Measurements from ENCODE around the gene EXPH5.

The EXPH5 gene

GRCh38 chr11:108636222-108636621 lies 42.7 kb upstream of the EXPH5 start:
- TF ChIP-seq ZFP3 (CRISPR knock-in tag; IDR thresholded peaks at IDR 0.05) (no peak), TCF4 (CRISPR knock-in tag; IDR thresholded peaks at IDR 0.05; ENCODE audit: borderline replicate concordance) (no peak), ZNF70 (CRISPR knock-in tag; IDR thresholded peaks at IDR 0.05) (no peak), TOX (CRISPR knock-in tag; IDR thresholded peaks at IDR 0.05; ENCODE audit: borderline replicate concordance) (no peak), ZC3H10 (CRISPR knock-in tag; IDR thresholded peaks at IDR 0.05) (no peak), PATZ1 (CRISPR knock-in tag; IDR thresholded peaks at IDR 0.05; ENCODE audit: borderline replicate concordance) (no peak), BACH2 (CRISPR knock-in tag; IDR thresholded peaks at IDR 0.05; ENCODE audit: borderline replicate concordance) (no peak), PPARA (CRISPR knock-in tag; IDR thresholded peaks at IDR 0.05; ENCODE audit: borderline replicate concordance) (no peak), CSDC2 (CRISPR knock-in tag; IDR thresholded peaks at IDR 0.05) (no peak)
- no peak for ATAC-seq

- ATAC-seq = no peak
- TF ChIP-seq ZNF8 (CRISPR knock-in tag; IDR thresholded peaks at IDR 0.05) = no peak
- no peak for TF ChIP-seq RARB (CRISPR knock-in tag; IDR thresholded peaks at IDR 0.05)
- no peak for TF ChIP-seq ARNTL (CRISPR knock-in tag; IDR thresholded peaks at IDR 0.05; ENCODE audit: borderline replicate concordance, low read depth)
- TF ChIP-seq ISL1 (CRISPR knock-in tag; IDR thresholded peaks at IDR 0.05) = no peak
- TF ChIP-seq CSDC2 (CRISPR knock-in tag; IDR thresholded peaks at IDR 0.05) = no peak
- TF ChIP-seq ZC3H10 (CRISPR knock-in tag; IDR thresholded peaks at IDR 0.05) = no peak
- no peak for TF ChIP-seq SNAI2 (CRISPR knock-in tag; IDR thresholded peaks at IDR 0.05)
- TF ChIP-seq CREB5 (CRISPR knock-in tag; IDR thresholded peaks at IDR 0.05; ENCODE audit: low read depth) = no peak
- no peak for TF ChIP-seq ZFP3 (CRISPR knock-in tag; IDR thresholded peaks at IDR 0.05)
- no peak for TF ChIP-seq ZFP30 (CRISPR knock-in tag; IDR thresholded peaks at IDR 0.05)
- no peak for TF ChIP-seq TOX (CRISPR knock-in tag; IDR thresholded peaks at IDR 0.05; ENCODE audit: borderline replicate concordance)
- TF ChIP-seq TCF4 (CRISPR knock-in tag; IDR thresholded peaks at IDR 0.05; ENCODE audit: borderline replicate concordance) = no peak
- TF ChIP-seq ESRRG (CRISPR knock-in tag; IDR thresholded peaks at IDR 0.05) = no peak
- TF ChIP-seq GLIS3 (CRISPR knock-in tag; IDR thresholded peaks at IDR 0.05) = no peak
Measured at GRCh38 chr11:108635106-108635505, 41.5 kb upstream of the EXPH5 start.

GRCh38 chr11:108632041-108632704 lies 38.6 kb upstream of the EXPH5 start:
- no peak for ATAC-seq
- no peak for TF ChIP-seq ZNF70 (CRISPR knock-in tag; IDR thresholded peaks at IDR 0.05)
- no peak for TF ChIP-seq ZFP3 (CRISPR knock-in tag; IDR thresholded peaks at IDR 0.05)
- TF ChIP-seq CSDC2 (CRISPR knock-in tag; IDR thresholded peaks at IDR 0.05) = no peak
- no peak for TF ChIP-seq ZC3H10 (CRISPR knock-in tag; IDR thresholded peaks at IDR 0.05)
- no peak for TF ChIP-seq TSHZ2 (CRISPR knock-in tag; IDR thresholded peaks at IDR 0.05)

GRCh38 chr11:108629274-108629673 lies 35.7 kb upstream of the EXPH5 start:
- TF ChIP-seq ISL1 (CRISPR knock-in tag; IDR thresholded peaks at IDR 0.05) (no peak), TSHZ2 (CRISPR knock-in tag; IDR thresholded peaks at IDR 0.05) (no peak), BACH2 (CRISPR knock-in tag; IDR thresholded peaks at IDR 0.05; ENCODE audit: borderline replicate concordance) (no peak), ESRRG (CRISPR knock-in tag; IDR thresholded peaks at IDR 0.05) (no peak), SNAI2 (CRISPR knock-in tag; IDR thresholded peaks at IDR 0.05) (no peak), ZFP30 (CRISPR knock-in tag; IDR thresholded peaks at IDR 0.05) (no peak), ARNTL (CRISPR knock-in tag; IDR thresholded peaks at IDR 0.05; ENCODE audit: borderline replicate concordance, low read depth) (no peak), ZNF70 (CRISPR knock-in tag; IDR thresholded peaks at IDR 0.05) (no peak), ZC3H10 (CRISPR knock-in tag; IDR thresholded peaks at IDR 0.05) (no peak), ZFP3 (CRISPR knock-in tag; IDR thresholded peaks at IDR 0.05) (no peak), POU6F1 (CRISPR knock-in tag; IDR thresholded peaks at IDR 0.05; ENCODE audit: borderline replicate concordance, low read depth) (no peak), GLIS3 (CRISPR knock-in tag; IDR thresholded peaks at IDR 0.05) (no peak), CREB5 (CRISPR knock-in tag; IDR thresholded peaks at IDR 0.05; ENCODE audit: low read depth) (no peak), OSR1 (CRISPR knock-in tag; IDR thresholded peaks at IDR 0.05) (no peak), CSDC2 (CRISPR knock-in tag; IDR thresholded peaks at IDR 0.05) (no peak)
- no peak for ATAC-seq
